HepG2 (cell line): Measurements from ENCODE around the gene NUDT22. TPM values are rescaled to one million over a fixed set of nuclear protein-coding genes. Genes with fewer than 3 reads are reported as not detected.

Experiments
- ATAC-seq: fragments of 200-7000 bp; cut with Tn5 transposase; 3 replicates; pipeline ENCODE4 v1.9.1; 2020; ENCODE audit warnings: mild to moderate bottlenecking, moderate library complexity
- BruUV-seq: library from RNA; stranded (reverse); fragments of 400-500 nt; replicated peaks from 2 replicates; lab custom pipeline; 2021; lab: Mats Ljungman, UMichigan
- CTCF ChIA-PET: fragments of 300-600 bp; formaldehyde crosslinking; extraction: SDS; loops from one replicate; lab custom pipeline; 2021; ENCODE audit warnings: low total read pairs, inconsistent platforms, low intra/inter-chr PET ratio; lab: Yijun Ruan, JAX
- POLR2A ChIA-PET: fragments of 350-600 bp; sonication (Branson Sonifier 250); formaldehyde crosslinking; loops from one replicate; lab custom pipeline; 2020; ENCODE audit warnings: antibody characterized with exemption, inconsistent platforms; lab: Yijun Ruan, JAX
- DNase-seq: peaks from one replicate; pipeline ENCODE4 v3.0.0-alpha.2; 2015; ENCODE audit warnings: low spot score
- FAIRE-seq: peaks from 3 replicates; lab custom pipeline; 2011; peaks lifted over from hg19 to GRCh38; lab: Jason Lieb, UNC
- H2AFZ ChIP-seq: one replicate; pipeline ENCODE4 v1.6.1; 2011; ENCODE audit warnings: low read length, inconsistent platforms
- H3K27ac ChIP-seq: fragments of 300-600 bp; 3 replicates; pipeline ENCODE4 v1.8.0; 2011; ENCODE audit warnings: mixed run types, mild to moderate bottlenecking, mixed read lengths, low read length, inconsistent platforms; ENCODE audit not compliant: insufficient read depth; ENCODE audit errors: extremely low read length
- H3K27me3 ChIP-seq, 2 experiments: fragments of 200-600 bp in 1 of 2; 2 replicates in 1 of 2; 3 replicates in 1 of 2; pipeline versions ENCODE4 v1.6.0 to v1.8.0; 2011; ENCODE audit warnings: low read length in 2 of 2, mild to moderate bottlenecking in 2 of 2, moderate library complexity in 2 of 2, inconsistent platforms in 1 of 2; ENCODE audit not compliant: insufficient read depth in 2 of 2, control insufficient read depth in 1 of 2
- H3K36me3 ChIP-seq, 2 experiments: fragments of 200-600 bp in 1 of 2; replicated peaks in 1 of 2; 2 replicates in 1 of 2; 3 replicates in 1 of 2; pipeline versions ENCODE4 v1.5.1 to v1.8.0; 2011; ENCODE audit warnings: low read length in 2 of 2, inconsistent platforms in 1 of 2; ENCODE audit not compliant: insufficient read depth in 2 of 2, control insufficient read depth in 1 of 2
- H3K4me1 ChIP-seq: 2 replicates; pipeline ENCODE4 v1.5.1; 2012; ENCODE audit warnings: low read length, inconsistent platforms; ENCODE audit not compliant: insufficient read depth
- H3K4me2 ChIP-seq: 2 replicates; pipeline ENCODE4 v1.6.0; 2011; ENCODE audit warnings: low read depth, low read length, inconsistent platforms
- H3K4me3 ChIP-seq, 3 experiments: fragments of 200-600 bp in 1 of 3; sonication (generic), shearing (Covaris generic) in 1 of 3; replicated peaks in 1 of 3; 2 replicates each; pipeline ENCODE4 v1.5.1; 2011 to 2016; ENCODE audit warnings: low read length in 3 of 3, inconsistent platforms in 2 of 3, low read depth in 2 of 3, mild to moderate bottlenecking in 2 of 3, control low read depth in 1 of 3, mixed read lengths in 1 of 3; ENCODE audit not compliant: insufficient read depth in 1 of 3
- H3K79me2 ChIP-seq: one replicate; pipeline ENCODE4 v1.6.1; 2011; ENCODE audit warnings: low read length, inconsistent platforms; ENCODE audit not compliant: insufficient read depth
- H3K9ac ChIP-seq: 2 replicates; pipeline ENCODE4 v1.6.0; 2011; ENCODE audit warnings: mild to moderate bottlenecking, low read depth, low read length, inconsistent platforms; ENCODE audit not compliant: insufficient read depth
- H3K9me3 ChIP-seq: 2 replicates; pipeline ENCODE4 v1.5.1; 2012; ENCODE audit warnings: mild to moderate bottlenecking, low read length
- H4K20me1 ChIP-seq: 2 replicates; pipeline ENCODE4 v1.6.0; 2011; ENCODE audit warnings: inconsistent platforms, mild to moderate bottlenecking, low read length, moderate library complexity; ENCODE audit not compliant: insufficient read depth
- FOSL2 ChIP-seq: sonication (generic); formaldehyde crosslinking; IDR thresholded peaks from 2 replicates; pipeline ENCODE4 v1.4.0; 2020; ENCODE audit warnings: missing genetic modification reagents
- HNF4A ChIP-seq: sonication (generic); formaldehyde crosslinking; IDR thresholded peaks from 2 replicates; pipeline ENCODE4 v1.4.0; 2020; ENCODE audit warnings: missing genetic modification reagents
- SATB2 ChIP-seq: sonication (generic); formaldehyde crosslinking; IDR thresholded peaks from 2 replicates; pipeline ENCODE4 v1.5.0; 2020; ENCODE audit warnings: missing genetic modification reagents
- SIN3A ChIP-seq: IDR thresholded peaks from 2 replicates; pipeline ENCODE4 v1.6.1; 2011; ENCODE audit warnings: low read depth, mild to moderate bottlenecking, control low read depth, low read length, borderline replicate concordance
- ZFY ChIP-seq: sonication (generic); formaldehyde crosslinking; IDR thresholded peaks from 2 replicates; pipeline ENCODE4 v1.4.0; 2020; ENCODE audit warnings: missing genetic modification reagents
- ZNF3 ChIP-seq: IDR thresholded peaks from 2 replicates; pipeline ENCODE4 v1.7.0; 2017; ENCODE audit warnings: inconsistent platforms
- ZNF367 ChIP-seq: sonication (generic); formaldehyde crosslinking; IDR thresholded peaks from 2 replicates; pipeline ENCODE4 v1.4.0; 2020; ENCODE audit warnings: missing genetic modification reagents, borderline replicate concordance
- ZNF768 ChIP-seq: sonication (generic); formaldehyde crosslinking; IDR thresholded peaks from 2 replicates; pipeline ENCODE4 v1.4.0; 2020; ENCODE audit warnings: missing genetic modification reagents
- WGBS: methylation state at CpG from one replicate; pipeline ENCODE4 v1.1.6; 2017; ENCODE audit warnings: low lambda C conversion rate; 5-methylcytosine and 5-hydroxymethylcytosine counted together
- in situ Hi-C: cut with HindIII; loops from 2 replicates; pipeline ENCODE4 v1.10.0; 2017; ENCODE audit warnings: low pct_unique_long_range_greater_than_20kb; ENCODE audit not compliant: extremely low pct_ligation_motif_present
- intact Hi-C: fragments of 100-400 bp; cut with micrococcal nuclease; formaldehyde crosslinking; loops from one replicate; pipeline ENCODE4 v1.10.0; 2022; ENCODE audit not compliant: unreplicated experiment
- polyA plus RNA-seq, 8 experiments: library from polyadenylated mRNA; depleted of rRNA in 3 of 8; stranded (reverse) in 7 of 8; unstranded in 1 of 8; fragments of >200 nt; fragmentation: Illumina TruSeq in 4 of 8; extraction: Trizol in 4 of 8; gene quantifications; 2 replicates each; pipeline versions ENCODE4 v1.2.1 to v1.2.3, GENCODE V29; 2011 to 2016; ENCODE audit warnings: low read depth in 4 of 8, missing spikeins in 1 of 8, mixed read lengths in 1 of 8; ENCODE audit not compliant: insufficient read depth in 1 of 8
- total RNA-seq, 5 experiments: library from RNA; depleted of rRNA; stranded (reverse); fragments of >200 nt; fragmentation: Illumina TruSeq; extraction: Trizol; gene quantifications; 2 replicates each; pipeline ENCODE4 v1.2.3, GENCODE V29; 2016; ENCODE audit warnings: low read depth in 1 of 5
- TF ChIP-seq, protein P1 (sequence below): sonication (generic); formaldehyde crosslinking; IDR thresholded peaks from 2 replicates; pipeline ENCODE4 v1.5.1; 2020; ENCODE audit warnings: mild to moderate bottlenecking, missing genetic modification reagents, moderate library complexity
- TF ChIP-seq, protein P2 (sequence below): sonication (generic); formaldehyde crosslinking; IDR thresholded peaks from 2 replicates; pipeline ENCODE4 v1.4.0; 2020; ENCODE audit warnings: mild to moderate bottlenecking, missing genetic modification reagents
- TF ChIP-seq, protein P3 (sequence below): sonication (generic); formaldehyde crosslinking; conservative IDR thresholded peaks from 2 replicates; pipeline ENCODE4 v1.8.1; 2023; ENCODE audit warnings: missing genetic modification reagents
- TF ChIP-seq, protein P4 (sequence below): sonication (generic); formaldehyde crosslinking; IDR thresholded peaks from 2 replicates; pipeline ENCODE4 v1.4.0; 2020; ENCODE audit warnings: missing genetic modification reagents
- TF ChIP-seq, protein P5 (sequence below): sonication (generic); formaldehyde crosslinking; IDR thresholded peaks from 2 replicates; pipeline ENCODE4 v1.4.0; 2020; ENCODE audit warnings: missing genetic modification reagents, borderline replicate concordance

The NUDT22 gene
- total and polyA plus RNA-seq, 2 of the 13 experiments (the other 11 are each of a cell fraction or from before 2014, with no cell fraction given) = 33.5 to 39.8 TPM

DNA sequence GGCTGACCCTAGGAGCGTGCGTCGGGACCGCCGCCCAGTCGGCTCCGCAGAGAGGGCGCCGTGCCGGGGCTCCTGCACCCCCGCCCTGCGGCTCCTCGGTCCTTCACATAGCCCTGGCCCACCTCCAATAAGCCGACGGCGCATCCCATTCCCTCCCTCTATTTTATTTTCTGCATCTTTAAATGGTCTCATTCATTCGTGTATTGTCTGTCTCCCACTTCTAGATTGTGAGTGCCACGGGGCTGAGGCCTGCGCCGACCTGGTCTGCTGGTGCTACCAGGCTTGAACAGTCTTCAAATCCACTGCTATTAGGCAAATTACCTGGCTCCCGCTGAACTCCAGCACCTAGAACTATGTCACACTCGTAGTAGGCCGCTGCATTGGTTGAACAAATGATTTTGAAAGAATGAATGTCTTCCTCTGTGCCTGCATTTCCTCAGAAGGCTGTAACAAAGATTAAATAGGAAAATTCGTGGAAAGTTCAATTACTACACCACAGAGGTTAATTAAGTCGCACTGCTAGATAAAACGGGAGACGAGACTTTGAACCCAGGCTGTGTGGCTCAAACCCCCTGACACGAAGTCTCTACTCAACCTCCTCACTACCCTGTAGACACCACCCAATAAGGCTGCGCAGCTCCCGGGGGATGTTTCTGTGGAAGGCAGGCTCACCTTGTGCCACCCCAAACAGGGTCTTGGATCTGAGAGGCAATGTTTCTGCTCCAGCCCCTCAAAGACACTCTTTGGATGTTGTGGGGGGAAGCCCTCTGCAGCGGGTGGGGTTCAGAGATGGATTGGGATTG is 21.9 kb downstream of the NUDT22 start:
- ATAC-seq (peak; percentile 7), FAIRE-seq (no peak), DNase-seq (no peak)
- H3K4me2 ChIP-seq = peak overlapping the region; percentile 100
- peak overlapping the region; percentile 67 to 89 (median 84) for H3K4me3 ChIP-seq
- H3K27ac ChIP-seq = peak overlapping the region; percentile 83
- no peaks in the 10 kb centered on the region for H3K9me3 ChIP-seq
- no peaks in the 10 kb centered on the region for H4K20me1 ChIP-seq
- H3K9ac ChIP-seq = peak overlapping the region; percentile 81
- in situ Hi-C loops (no loop called here), intact Hi-C loops (loop anchor here (5.0 kb wide), 1 partner anchor 54 kb away; the partner anchor contains the start of gene CATSPERZ)
- ChIA-PET CTCF (no interaction called here), POLR2A (interaction anchor here (1.9 to 8.3 kb wide), 3 partner anchors 10 to 63 kb away, joined by 7 to 113 read pairs (median 31); no protein-coding TSS in a partner anchor)
- H3K79me2 ChIP-seq = peaks cover 26% of the 10 kb centered on the region
- H3K4me1 ChIP-seq = peaks cover 70% of the 10 kb centered on the region
- peaks cover 0 to 11% of the 10 kb centered on the region in 2 experiments; a peak in 2 of 5 replicates for H3K36me3 ChIP-seq
- H2AFZ ChIP-seq = no peak overlapping the region
- WGBS = 17% methylated on average over 21 of the region's 31 CpGs
- no peaks in the 10 kb centered on the region; a peak in 1 of 5 replicates for H3K27me3 ChIP-seq
- no TSS peak for BruUV-seq
- TF ChIP-seq ZFY (CRISPR knock-in tag) = no peak
- TF ChIP-seq SATB2 (CRISPR knock-in tag) = 0 out of 2 replicates have a peak, but pooled peaks have one; percentile 43
- TF ChIP-seq ZNF367 (CRISPR knock-in tag) = no peak
- TF ChIP-seq, protein P1, sequence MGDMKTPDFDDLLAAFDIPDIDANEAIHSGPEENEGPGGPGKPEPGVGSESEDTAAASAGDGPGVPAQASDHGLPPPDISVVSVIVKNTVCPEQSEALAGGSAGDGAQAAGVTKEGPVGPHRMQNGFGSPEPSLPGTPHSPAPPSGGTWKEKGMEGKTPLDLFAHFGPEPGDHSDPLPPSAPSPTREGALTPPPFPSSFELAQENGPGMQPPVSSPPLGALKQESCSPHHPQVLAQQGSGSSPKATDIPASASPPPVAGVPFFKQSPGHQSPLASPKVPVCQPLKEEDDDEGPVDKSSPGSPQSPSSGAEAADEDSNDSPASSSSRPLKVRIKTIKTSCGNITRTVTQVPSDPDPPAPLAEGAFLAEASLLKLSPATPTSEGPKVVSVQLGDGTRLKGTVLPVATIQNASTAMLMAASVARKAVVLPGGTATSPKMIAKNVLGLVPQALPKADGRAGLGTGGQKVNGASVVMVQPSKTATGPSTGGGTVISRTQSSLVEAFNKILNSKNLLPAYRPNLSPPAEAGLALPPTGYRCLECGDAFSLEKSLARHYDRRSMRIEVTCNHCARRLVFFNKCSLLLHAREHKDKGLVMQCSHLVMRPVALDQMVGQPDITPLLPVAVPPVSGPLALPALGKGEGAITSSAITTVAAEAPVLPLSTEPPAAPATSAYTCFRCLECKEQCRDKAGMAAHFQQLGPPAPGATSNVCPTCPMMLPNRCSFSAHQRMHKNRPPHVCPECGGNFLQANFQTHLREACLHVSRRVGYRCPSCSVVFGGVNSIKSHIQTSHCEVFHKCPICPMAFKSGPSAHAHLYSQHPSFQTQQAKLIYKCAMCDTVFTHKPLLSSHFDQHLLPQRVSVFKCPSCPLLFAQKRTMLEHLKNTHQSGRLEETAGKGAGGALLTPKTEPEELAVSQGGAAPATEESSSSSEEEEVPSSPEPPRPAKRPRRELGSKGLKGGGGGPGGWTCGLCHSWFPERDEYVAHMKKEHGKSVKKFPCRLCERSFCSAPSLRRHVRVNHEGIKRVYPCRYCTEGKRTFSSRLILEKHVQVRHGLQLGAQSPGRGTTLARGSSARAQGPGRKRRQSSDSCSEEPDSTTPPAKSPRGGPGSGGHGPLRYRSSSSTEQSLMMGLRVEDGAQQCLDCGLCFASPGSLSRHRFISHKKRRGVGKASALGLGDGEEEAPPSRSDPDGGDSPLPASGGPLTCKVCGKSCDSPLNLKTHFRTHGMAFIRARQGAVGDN = peak; percentile 18
- TF ChIP-seq, protein P2, sequence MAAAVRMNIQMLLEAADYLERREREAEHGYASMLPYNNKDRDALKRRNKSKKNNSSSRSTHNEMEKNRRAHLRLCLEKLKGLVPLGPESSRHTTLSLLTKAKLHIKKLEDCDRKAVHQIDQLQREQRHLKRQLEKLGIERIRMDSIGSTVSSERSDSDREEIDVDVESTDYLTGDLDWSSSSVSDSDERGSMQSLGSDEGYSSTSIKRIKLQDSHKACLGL = 0 out of 2 replicates have a peak, but pooled peaks have one; percentile 11
- TF ChIP-seq, protein P3, sequence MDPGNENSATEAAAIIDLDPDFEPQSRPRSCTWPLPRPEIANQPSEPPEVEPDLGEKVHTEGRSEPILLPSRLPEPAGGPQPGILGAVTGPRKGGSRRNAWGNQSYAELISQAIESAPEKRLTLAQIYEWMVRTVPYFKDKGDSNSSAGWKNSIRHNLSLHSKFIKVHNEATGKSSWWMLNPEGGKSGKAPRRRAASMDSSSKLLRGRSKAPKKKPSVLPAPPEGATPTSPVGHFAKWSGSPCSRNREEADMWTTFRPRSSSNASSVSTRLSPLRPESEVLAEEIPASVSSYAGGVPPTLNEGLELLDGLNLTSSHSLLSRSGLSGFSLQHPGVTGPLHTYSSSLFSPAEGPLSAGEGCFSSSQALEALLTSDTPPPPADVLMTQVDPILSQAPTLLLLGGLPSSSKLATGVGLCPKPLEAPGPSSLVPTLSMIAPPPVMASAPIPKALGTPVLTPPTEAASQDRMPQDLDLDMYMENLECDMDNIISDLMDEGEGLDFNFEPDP (CRISPR knock-in tag) = 0 out of 2 replicates have a peak, but pooled peaks have one; percentile 38
- no peak for TF ChIP-seq ZNF3 (CRISPR knock-in tag)
- TF ChIP-seq, protein P4, sequence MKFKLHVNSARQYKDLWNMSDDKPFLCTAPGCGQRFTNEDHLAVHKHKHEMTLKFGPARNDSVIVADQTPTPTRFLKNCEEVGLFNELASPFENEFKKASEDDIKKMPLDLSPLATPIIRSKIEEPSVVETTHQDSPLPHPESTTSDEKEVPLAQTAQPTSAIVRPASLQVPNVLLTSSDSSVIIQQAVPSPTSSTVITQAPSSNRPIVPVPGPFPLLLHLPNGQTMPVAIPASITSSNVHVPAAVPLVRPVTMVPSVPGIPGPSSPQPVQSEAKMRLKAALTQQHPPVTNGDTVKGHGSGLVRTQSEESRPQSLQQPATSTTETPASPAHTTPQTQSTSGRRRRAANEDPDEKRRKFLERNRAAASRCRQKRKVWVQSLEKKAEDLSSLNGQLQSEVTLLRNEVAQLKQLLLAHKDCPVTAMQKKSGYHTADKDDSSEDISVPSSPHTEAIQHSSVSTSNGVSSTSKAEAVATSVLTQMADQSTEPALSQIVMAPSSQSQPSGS = no peak
- TF ChIP-seq FOSL2 (CRISPR knock-in tag) = no peak
- TF ChIP-seq ZNF768 (CRISPR knock-in tag) = peak; percentile 15; the same call in 1 of the 2 replicates
- 0 out of 2 replicates have a peak, but pooled peaks have one; percentile 5 for TF ChIP-seq SIN3A
- TF ChIP-seq, protein P5, sequence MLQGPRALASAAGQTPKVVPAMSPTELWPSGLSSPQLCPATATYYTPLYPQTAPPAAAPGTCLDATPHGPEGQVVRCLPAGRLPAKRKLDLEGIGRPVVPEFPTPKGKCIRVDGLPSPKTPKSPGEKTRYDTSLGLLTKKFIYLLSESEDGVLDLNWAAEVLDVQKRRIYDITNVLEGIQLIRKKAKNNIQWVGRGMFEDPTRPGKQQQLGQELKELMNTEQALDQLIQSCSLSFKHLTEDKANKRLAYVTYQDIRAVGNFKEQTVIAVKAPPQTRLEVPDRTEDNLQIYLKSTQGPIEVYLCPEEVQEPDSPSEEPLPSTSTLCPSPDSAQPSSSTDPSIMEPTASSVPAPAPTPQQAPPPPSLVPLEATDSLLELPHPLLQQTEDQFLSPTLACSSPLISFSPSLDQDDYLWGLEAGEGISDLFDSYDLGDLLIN = 0 out of 2 replicates have a peak, but pooled peaks have one; percentile 41
- peak; percentile 22; the same call in 1 of the 2 replicates for TF ChIP-seq HNF4A
